Small intestine (tissue), 7 donors: Measurements from ENCODE around the gene RFX2. TPM values are rescaled to one million over a fixed set of nuclear protein-coding genes. Genes with fewer than 3 reads are reported as not detected.

Experiments used
- DNase-seq, 2 donors: peaks; one replicate each; pipeline versions ENCODE4 v3.0.0 to v3.0.0-alpha.2; 2013
- FAIRE-seq: peaks from 2 replicates; lab custom pipeline; 2012; peaks lifted over from hg19 to GRCh38; lab: Jason Lieb, UNC
- H3K27ac ChIP-seq, 3 donors: one replicate each; pipeline ENCODE4 v1.5.1; 2013; ENCODE audit warnings: low read length in 2 of 3, mild to moderate bottlenecking in 2 of 3, control low read depth in 1 of 3, inconsistent platforms in 1 of 3, low read depth in 1 of 3, moderate library complexity in 1 of 3
- H3K27me3 ChIP-seq, 3 donors: one replicate each; pipeline ENCODE4 v1.6.1; 2013; ENCODE audit warnings: low read length in 3 of 3, inconsistent platforms in 1 of 3; ENCODE audit not compliant: control insufficient read depth in 3 of 3, insufficient read depth in 3 of 3
- H3K36me3 ChIP-seq, 3 donors: one replicate each; pipeline ENCODE4 v1.6.1; 2013; ENCODE audit warnings: low read length in 3 of 3, inconsistent platforms in 1 of 3, low read depth in 1 of 3, mild to moderate bottlenecking in 1 of 3, moderate library complexity in 1 of 3; ENCODE audit not compliant: control insufficient read depth in 3 of 3, insufficient read depth in 2 of 3
- H3K4me1 ChIP-seq, 3 donors: one replicate each; pipeline ENCODE4 v1.6.1; 2013; ENCODE audit warnings: low read length in 2 of 3, inconsistent platforms in 1 of 3, low read depth in 1 of 3, mild to moderate bottlenecking in 1 of 3, moderate library complexity in 1 of 3; ENCODE audit not compliant: control insufficient read depth in 3 of 3, insufficient read depth in 2 of 3
- H3K4me3 ChIP-seq, 3 donors: one replicate each; pipeline ENCODE4 v1.5.1; 2013; ENCODE audit warnings: low read length in 3 of 3, control low read depth in 1 of 3, inconsistent platforms in 1 of 3, low read depth in 1 of 3, mild to moderate bottlenecking in 1 of 3, moderate library complexity in 1 of 3
- H3K9me3 ChIP-seq, 2 donors: one replicate each; pipeline ENCODE4 v1.6.1; 2013; ENCODE audit warnings: low read depth in 1 of 2, low read length in 1 of 2; ENCODE audit not compliant: control insufficient read depth in 2 of 2, insufficient read depth in 1 of 2
- WGBS, 3 donors: extraction: QIAGEN DNeasy Blood & Tissue Kit; methylation state at CpG; one replicate each; pipeline ENCODE4 v1.1.7; 2013; 5-methylcytosine and 5-hydroxymethylcytosine counted together
- polyA plus RNA-seq, 4 donors: library from polyadenylated mRNA; stranded (reverse) in 3 of 4; unstranded in 1 of 4; fragments of 200-250 nt in 3 of 4; fragments of 120-200 nt in 1 of 4; gene quantifications; one replicate each; pipeline versions ENCODE4 v1.2.1 to v1.2.3, GENCODE V29; 2013
- donor health status: healthy with polysubstance abuse.
- donor health status: control.
- donor health status: control.
- donor health status: Bipolar disorder and iron deficiency.
- donor health status: healthy.

Gene RFX2
- polyA plus RNA-seq, 4 donors: 1.1 to 9.1 (median 2.3) TPM

DNA sequence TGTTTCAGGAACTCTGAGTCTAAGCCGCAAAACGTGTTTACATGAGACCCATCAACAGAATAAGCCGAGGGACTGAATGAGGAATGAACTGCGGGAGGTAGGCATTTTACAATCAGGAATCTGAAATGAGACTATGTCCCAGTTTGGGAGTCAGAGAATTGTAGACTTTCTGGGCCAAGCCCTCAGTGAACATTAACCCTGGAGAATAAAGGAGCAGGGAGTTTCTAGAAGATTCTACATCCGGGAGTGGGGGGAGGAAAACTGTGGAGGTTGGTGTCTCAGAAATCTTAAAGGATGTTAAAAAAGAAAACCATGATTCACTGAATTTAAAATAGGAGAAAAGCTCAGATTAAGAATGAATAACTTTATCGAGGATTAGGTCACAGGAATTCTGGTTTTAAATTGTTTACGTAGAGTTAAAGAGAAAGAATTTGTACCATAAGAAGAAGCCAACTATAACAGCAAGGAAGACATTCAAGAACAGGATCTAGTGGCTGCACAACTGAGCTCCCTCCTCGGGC, 18.5 kb downstream of the RFX2 start:
- Histone ChIP-seq H3K36me3 (peaks cover 0 to 6% (median 0%) of the 10 kb centered on the region in 3 donors), H3K4me3 (peak overlapping the region in 1 of 3 donors; percentile 8), H3K4me1 (peaks cover 6 to 40% (median 19%) of the 10 kb centered on the region in 3 donors), H3K27ac (peak overlapping the region; percentile 33 to 83 (median 73)), H3K9me3 (peaks cover 0 to 6% of the 10 kb centered on the region in 2 donors), H3K27me3 (no peaks in the 10 kb centered on the region)
- DNase-seq: peak; percentile 71 to 84
- WGBS, 3 donors: 12 to 37% (median 31%) methylated on average over 8 of the region's 8 CpGs
- no peak for FAIRE-seq

DNA sequence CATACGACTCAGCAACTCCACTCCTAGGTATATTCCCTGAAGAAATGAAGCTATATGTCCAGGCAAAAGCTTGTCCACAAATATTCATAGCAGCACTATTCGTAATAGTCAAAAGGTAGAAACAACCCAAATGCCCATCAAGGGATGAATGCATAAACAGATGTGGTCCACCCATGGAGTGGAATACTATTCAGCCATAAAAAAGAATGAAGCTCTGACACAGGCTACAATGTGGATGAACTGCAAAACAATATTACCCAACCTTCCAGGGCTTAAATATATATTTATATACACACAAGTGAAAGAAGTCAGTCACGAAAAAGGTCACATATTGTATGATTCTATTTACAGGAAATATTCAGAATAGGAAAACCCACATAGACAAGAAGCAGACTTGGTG, 19.7 kb downstream of the RFX2 start:
- H3K36me3 ChIP-seq: peaks cover 0 to 6% (median 0%) of the 10 kb centered on the region in 3 donors
- H3K4me3 ChIP-seq: no peak overlapping the region
- H3K27ac ChIP-seq: peak overlapping the region in 1 of 3 donors; percentile 83
- DNase-seq (no peak), FAIRE-seq (no peak)
- no peaks in the 10 kb centered on the region for H3K27me3 ChIP-seq
- 93 to 99% (median 96%) methylated on average over 3 of the region's 3 CpGs for WGBS, 3 donors
- H3K4me1 ChIP-seq: peaks cover 6 to 50% (median 15%) of the 10 kb centered on the region in 3 donors
- H3K9me3 ChIP-seq: peaks cover 0 to 6% of the 10 kb centered on the region in 2 donors

DNA sequence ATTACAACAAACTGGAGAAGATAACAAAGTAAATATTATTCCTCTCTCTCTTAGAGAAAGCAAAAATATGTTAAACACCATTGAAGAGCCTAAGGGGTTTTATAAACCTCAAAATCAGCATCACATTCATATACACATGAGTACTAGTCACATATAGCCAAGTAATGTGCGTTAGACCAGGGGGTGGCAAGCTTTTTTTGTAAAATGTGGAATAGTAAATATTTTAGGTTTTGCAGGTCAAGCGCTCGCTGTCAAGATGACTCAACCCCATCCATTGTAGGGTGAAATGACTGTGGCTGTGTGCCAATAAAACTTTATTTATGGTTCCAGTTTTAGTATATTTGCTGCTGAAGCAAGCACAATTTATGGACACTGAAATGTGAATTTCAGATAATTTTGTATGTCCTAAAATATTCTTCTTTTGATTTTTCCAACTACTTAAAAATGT, 21.7 kb downstream of the RFX2 start:
- Histone ChIP-seq H3K9me3 (peaks cover 0 to 6% of the 10 kb centered on the region in 2 donors), H3K27ac (peak overlapping the region in 1 of 3 donors; percentile 86), H3K4me3 (no peak overlapping the region), H3K4me1 (peaks cover 6 to 50% (median 13%) of the 10 kb centered on the region in 3 donors), H3K36me3 (peaks cover 0 to 2% (median 0%) of the 10 kb centered on the region in 3 donors), H3K27me3 (no peaks in the 10 kb centered on the region)
- DNase-seq: no peak
- FAIRE-seq: no peak
- WGBS, 3 donors: 75 to 87% (median 85%) methylated on average over 3 of the region's 3 CpGs

DNA sequence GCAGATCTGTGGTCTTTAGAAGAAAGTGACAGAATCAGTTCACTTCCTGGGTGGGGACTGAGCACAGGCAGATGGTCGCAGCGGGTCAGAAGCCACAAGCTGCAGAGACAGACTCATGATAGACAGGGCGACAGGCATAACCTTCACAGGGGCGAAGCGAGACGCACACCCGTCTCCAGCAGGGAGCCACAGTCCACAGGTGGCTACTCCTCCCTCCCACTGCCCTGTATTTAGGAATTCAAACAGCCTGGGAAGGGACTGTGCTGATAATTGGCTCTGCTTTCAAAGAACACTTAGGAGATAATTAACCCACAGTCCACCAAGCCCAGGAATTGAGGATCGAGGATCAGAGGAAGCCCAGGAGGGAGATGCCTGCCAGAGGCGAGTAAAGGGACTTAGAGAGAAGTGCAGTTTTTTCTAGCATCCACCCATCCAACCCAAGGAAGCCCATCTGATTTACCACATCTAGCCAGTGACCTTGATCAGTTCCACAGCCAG, 23.2 kb downstream of the RFX2 start:
- 7 to 13% (median 8%) methylated on average over 9 of the region's 9 CpGs for WGBS, 3 donors
- Histone ChIP-seq H3K4me3 (peak overlapping the region in 1 of 3 donors; percentile 3), H3K27me3 (no peaks in the 10 kb centered on the region), H3K27ac (peak overlapping the region; percentile 68 to 86 (median 85)), H3K9me3 (peaks cover 0 to 6% of the 10 kb centered on the region in 2 donors), H3K4me1 (peaks cover 6 to 40% (median 13%) of the 10 kb centered on the region in 3 donors), H3K36me3 (peaks cover 0 to 2% (median 0%) of the 10 kb centered on the region in 3 donors)
- FAIRE-seq (no peak), DNase-seq (peak; percentile 70 to 81)

DNA sequence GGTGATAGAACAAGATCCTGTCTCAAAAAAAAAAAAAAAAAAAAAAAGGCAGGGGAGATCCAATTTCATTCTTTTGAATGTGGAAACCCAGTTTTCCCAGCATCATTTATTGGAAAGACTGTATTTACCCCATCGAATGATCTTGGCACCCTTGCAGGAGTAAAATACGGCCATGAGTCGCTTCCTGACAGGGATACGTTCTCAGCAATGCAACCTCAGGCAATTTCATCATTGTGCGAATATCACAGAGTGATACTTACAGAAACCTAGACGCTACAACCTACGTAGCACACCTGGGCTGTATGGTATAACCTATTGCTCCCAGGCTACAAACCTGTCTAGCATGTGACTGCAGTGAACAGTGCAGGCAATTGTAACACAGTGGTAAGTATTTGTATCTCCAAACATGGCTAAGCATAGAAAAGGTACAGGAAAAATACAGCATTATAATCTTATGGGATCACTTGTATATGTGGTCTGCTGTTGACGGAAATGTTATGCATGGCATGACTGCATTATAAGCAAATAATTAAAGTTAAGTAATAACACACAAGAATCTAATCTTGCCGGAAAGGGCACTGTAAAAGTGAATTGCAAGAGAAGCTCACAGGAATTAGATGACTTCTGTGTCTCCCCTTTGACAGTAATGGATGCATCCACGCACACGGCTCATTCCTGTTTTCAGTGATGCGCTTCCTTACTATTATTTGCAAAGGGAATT, 24.1 kb downstream of the RFX2 start:
- Histone ChIP-seq H3K4me3 (no peak overlapping the region), H3K4me1 (peaks cover 6 to 31% (median 13%) of the 10 kb centered on the region in 3 donors), H3K36me3 (peaks cover 0 to 2% (median 0%) of the 10 kb centered on the region in 3 donors), H3K9me3 (peaks cover 0 to 6% of the 10 kb centered on the region in 2 donors), H3K27me3 (no peaks in the 10 kb centered on the region), H3K27ac (peak overlapping the region in 2 of 3 donors; percentile 8 to 86)
- FAIRE-seq: no peak
- WGBS, 3 donors: 82 to 84% (median 84%) methylated on average over 12 of the region's 12 CpGs
- peak in 1 of 2 donors; percentile 64 for DNase-seq

DNA sequence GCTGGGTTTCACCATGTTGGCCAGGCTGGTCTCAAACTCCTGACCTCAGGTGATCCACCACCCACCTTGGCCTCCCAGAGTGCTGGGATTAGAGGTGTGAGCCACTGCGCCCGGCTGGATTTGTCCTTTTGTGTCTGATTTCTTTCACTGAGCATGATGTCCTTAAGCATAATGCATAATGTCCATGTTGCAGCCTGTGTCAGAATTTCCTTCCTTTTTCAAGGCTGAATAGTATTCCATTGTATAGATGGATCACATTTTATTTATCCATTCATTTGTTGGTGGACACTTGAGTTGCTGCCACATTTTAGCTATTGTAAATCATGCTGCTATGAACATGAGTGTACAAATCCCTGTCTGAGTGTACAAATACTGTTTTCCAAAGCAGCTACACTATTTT, 25.5 kb downstream of the RFX2 start:
- DNase-seq (no peak), FAIRE-seq (no peak)
- no peak overlapping the region for H3K27ac ChIP-seq
- peaks cover 0 to 6% of the 10 kb centered on the region in 2 donors for H3K9me3 ChIP-seq
- 96 to 100% (median 96%) methylated on average over 2 of the region's 2 CpGs for WGBS, 3 donors
- peaks cover 0 to 2% (median 0%) of the 10 kb centered on the region in 3 donors for H3K36me3 ChIP-seq
- no peak overlapping the region for H3K4me3 ChIP-seq
- H3K4me1 ChIP-seq: peaks cover 6 to 27% (median 13%) of the 10 kb centered on the region in 3 donors
- no peaks in the 10 kb centered on the region for H3K27me3 ChIP-seq

DNA sequence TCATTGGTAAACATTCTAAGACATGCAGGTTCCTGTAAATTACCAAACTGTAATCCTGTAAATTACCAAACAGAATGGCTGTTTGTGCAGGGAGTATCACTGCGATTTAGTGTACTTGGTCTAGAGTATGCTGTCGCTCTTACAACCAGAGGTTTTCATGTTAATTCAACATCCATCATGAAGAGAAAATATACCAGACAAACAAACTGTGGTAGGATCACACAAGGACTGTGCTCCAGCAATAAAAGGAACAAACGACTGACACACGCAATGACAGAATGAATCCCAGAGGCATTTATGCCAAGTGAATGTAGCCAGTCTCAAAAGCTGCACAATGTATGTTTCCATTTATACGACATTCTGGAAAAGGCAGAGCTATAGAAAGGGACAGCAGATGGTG, 31.2 kb downstream of the RFX2 start:
- Histone ChIP-seq H3K27me3 (no peaks in the 10 kb centered on the region), H3K27ac (no peak overlapping the region), H3K9me3 (no peaks in the 10 kb centered on the region), H3K4me1 (no peaks in the 10 kb centered on the region), H3K4me3 (no peak overlapping the region), H3K36me3 (peaks cover 0 to 4% (median 0%) of the 10 kb centered on the region in 3 donors)
- DNase-seq (no peak), FAIRE-seq (no peak)
- WGBS, 3 donors: 88 to 90% (median 89%) methylated on average over 5 of the region's 5 CpGs

DNA sequence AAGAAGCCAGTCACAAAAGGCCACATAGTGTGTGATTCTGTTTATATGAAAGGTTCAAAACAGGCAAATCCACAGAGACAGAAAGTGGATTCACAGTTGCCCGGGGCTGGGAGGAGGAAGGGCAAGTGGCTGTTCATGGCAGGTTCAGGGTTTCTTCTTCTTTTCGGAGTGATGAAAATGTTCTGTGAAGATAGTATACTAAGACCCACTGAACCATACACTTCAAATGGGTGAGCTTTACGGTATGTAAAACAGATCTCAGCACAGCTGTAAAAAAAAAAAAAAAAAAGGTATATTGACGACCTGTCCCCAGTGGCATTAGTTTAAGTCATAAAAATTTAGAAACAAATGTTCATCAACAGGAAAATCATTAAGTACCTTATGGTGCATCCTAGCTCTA, 32.2 kb downstream of the RFX2 start:
- peaks cover 0 to 8% (median 0%) of the 10 kb centered on the region in 3 donors for H3K36me3 ChIP-seq
- no peaks in the 10 kb centered on the region for H3K4me1 ChIP-seq
- H3K27me3 ChIP-seq: no peaks in the 10 kb centered on the region
- no peak overlapping the region for H3K27ac ChIP-seq
- H3K9me3 ChIP-seq: no peaks in the 10 kb centered on the region
- no peak overlapping the region for H3K4me3 ChIP-seq
- FAIRE-seq (no peak), DNase-seq (no peak)
- WGBS, 3 donors: 81 to 86% (median 82%) methylated on average over 4 of the region's 4 CpGs
